D341Med (cell line): ENCODE measurements around the gene DRC7.
A peak's percentile ranks its signal among the peaks of the same experiment; 100 is the strongest.

Experiments
- DNase-seq: peaks from one replicate; pipeline ENCODE4 v3.0.0; 2012; ENCODE audit warnings: low spot score

The DRC7 gene

GRCh38 chr16:57750796-57751538, 56.4 kb downstream of the DRC7 start:
- no peak for DNase-seq

- no peak for DNase-seq
Measured at GRCh38 chr16:57751539-57752202, 57.1 kb downstream of the DRC7 start.

- no peak for DNase-seq
Measured at GRCh38 chr16:57752203-57752580, 57.6 kb downstream of the DRC7 start.

GRCh38 chr16:57752581-57753447, 58.2 kb downstream of the DRC7 start:
- DNase-seq: no peak

GRCh38 chr16:57753448-57754353, 59.1 kb downstream of the DRC7 start:
- DNase-seq: no peak

- no peak for DNase-seq
Measured at GRCh38 chr16:57754354-57755060, 59.9 kb downstream of the DRC7 start.

- no peak for DNase-seq
Measured at GRCh38 chr16:57755061-57755684, 60.6 kb downstream of the DRC7 start.

- no peak for DNase-seq
Measured at GRCh38 chr16:57755726-57756423, 61.3 kb downstream of the DRC7 start.

- no peak for DNase-seq
Measured at GRCh38 chr16:57756424-57757325, 62.1 kb downstream of the DRC7 start.

GRCh38 chr16:57757326-57757786, 62.8 kb downstream of the DRC7 start:
- peak; percentile 91 for DNase-seq

GRCh38 chr16:57757883-57758282, 63.3 kb downstream of the DRC7 start:
- DNase-seq: no peak

- DNase-seq: no peak
Measured at GRCh38 chr16:57758331-57759117, 63.9 kb downstream of the DRC7 start.

GRCh38 chr16:57759131-57759530, 64.5 kb downstream of the DRC7 start:
- DNase-seq: no peak

GRCh38 chr16:57759541-57760356, 65.1 kb downstream of the DRC7 start:
- DNase-seq: no peak

- no peak for DNase-seq
Measured at GRCh38 chr16:57760357-57761160, 66.0 kb downstream of the DRC7 start.

- DNase-seq: no peak
Measured at GRCh38 chr16:57761301-57761700, 66.7 kb downstream of the DRC7 start.
